CD4-positive, alpha-beta T cell treated with Interferon alpha-2 for 1 hour (primary cell): ENCODE results near the gene RAB11FIP5.

Source experiments
- DNase-seq, 2 donors: peaks; one replicate each; pipeline ENCODE4 v3.0.0-alpha.2; 2020 to 2022

Gene RAB11FIP5

DNA sequence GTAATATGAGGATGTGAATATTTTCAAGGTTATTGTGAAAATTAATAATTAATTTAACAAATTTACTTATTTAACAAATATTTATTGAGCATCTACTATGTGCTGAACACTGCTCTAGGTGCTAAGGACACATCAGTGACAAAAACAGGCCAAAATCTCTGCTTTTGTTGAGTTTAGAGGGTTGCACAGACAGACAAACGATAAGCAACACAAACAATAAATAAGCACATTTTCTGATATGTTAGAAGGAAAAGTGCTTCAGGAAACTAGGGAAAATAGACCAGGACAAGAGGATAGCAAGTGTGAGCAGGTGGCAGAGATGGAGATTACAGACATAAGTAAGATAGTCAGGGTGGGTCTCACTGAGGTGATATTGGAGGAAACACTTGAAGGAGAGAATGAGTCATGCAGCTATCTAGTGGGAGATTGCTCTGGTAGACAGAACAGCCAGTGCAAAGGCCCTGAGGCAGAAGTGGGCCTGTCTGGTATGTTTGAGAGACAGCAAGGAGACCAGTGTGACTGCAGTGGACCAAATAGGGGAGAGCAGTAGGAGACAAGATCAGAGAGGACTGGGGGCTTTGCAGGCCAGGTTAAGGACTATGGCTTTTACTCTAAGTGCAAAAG, 79.5 kb downstream of the RAB11FIP5 start:
- DNase-seq: no peak

DNA sequence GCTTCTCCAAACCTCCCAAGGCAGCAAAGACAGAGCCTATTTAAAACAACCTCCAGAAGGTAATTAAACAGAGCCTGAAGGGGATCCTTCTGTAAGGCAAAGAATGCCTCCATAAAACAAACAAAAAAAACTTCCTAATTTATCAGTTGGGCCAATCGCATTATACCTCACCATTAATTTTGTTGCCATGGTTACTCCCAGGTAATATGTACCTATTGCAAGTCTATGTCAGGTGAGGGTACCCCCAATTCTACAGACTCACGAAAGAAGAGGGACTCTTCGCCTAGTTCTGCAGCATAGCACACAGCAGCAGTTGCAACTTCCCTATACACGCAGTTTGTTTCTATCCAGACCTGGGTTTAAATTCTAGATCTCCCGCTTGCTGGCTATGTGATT, 80.0 kb downstream of the RAB11FIP5 start:
- DNase-seq: no peak

DNA sequence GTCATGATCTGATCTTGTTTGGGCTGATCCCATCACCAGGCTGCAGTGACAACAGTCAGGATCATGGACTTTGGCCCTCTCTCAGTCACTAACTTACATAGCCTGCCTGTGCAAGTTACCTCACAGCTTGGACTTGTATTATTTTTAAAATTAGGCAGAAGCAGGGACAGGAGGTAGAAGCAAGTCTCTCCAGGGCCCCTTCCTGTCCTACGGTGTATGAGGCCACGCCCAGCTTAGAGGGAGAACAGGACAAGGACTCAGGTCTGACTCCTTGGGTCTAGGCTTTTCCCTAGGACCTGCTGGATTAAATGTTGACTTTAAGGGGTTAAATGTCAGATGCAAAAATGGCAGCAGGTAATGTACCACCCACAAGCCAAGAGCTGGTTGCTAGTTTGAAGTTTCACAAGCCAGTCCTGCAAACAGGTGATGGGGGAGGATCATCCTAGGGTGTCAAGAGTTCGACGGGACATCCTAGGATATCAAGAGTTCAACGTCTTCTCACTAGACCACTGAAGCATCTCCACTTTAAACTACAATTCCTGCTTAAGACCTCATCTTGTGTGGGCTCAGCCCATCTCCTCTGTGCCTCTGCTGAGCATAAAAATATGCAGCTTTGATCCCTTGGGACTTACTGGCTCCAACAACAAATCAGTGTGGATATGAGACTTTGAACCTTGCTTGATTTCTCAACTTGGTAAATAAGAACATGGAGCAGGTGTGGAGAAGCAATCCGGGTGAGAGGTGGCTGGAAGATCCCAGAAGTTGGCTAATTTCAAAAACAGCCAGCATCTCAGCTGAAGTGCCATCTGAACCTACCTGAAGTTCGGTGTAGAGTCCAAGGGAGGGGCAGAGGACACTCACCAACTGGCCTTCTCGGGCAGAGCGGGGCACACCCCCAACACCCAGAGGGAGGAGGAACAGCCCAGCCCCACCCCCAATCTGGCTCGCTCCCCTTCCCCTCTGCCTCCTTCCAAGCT, 80.7 kb downstream of the RAB11FIP5 start:
- DNase-seq: no peak

DNA sequence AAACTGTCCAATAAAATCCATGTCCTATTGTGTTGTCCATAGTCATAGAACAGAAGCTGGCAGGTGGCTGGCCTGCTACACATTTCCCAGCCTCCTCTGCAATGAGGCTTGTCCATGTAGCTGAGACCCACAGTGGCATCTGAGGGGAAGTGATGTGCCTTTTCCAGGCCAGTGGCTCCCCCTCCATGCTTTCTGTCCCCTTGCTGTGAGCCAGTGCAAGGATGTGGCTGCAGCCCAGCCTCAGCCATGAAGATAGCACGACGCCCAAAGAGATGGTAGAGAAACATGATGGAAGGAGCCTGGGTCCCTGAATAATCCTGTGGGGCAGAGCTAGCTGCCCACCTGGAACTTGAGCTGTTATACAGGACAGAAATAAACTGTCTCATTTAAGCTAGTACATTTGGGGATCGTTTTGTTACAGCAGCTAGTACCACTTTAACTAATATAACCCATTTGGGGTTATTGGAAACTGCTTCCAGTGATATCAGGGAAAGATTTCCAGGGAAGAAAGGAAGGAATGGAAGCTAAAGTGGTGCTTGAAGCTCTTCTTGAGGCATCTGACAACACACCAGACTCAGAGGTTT, 81.6 kb downstream of the RAB11FIP5 start:
- DNase-seq: no peak

DNA sequence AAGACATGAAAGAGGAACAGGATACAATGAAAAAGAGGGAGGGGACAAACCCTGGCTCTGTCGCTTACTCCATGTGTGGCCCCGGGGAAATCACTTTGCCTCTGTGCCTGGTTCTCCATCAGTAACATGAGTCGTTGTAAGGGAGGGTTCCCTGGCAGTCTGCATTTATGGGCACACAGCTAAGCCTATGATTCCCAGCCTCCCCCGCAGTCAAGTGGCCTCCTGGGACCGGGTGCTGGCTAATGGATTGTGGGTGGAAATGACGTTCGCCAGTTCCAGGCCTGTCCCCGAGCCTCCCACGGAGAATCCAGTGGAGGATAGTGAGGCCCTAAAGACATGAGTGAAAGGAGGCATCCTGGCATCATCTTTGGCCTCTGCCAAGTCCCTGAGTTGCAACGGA, 83.9 kb downstream of the RAB11FIP5 start:
- no peak for DNase-seq

DNA sequence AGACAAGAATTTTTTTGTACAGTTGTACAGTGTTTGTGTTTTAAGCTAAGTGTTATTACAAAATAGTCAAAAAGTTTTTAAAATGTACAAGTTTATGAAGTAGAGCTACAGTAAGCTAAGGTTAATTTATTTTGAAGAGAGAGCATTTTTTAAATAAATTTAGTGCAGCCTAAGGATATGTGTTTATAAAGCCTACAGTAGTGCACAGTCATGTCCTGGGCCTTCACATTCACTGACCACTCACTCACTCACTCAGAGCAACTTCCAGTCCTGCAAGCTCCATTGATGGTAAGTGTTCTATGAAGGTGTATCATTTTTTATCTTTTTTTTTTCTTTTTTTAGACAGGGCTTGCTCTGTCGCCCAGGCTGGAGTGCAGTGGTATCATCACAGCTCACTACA, 85.4 kb downstream of the RAB11FIP5 start:
- DNase-seq: no peak

DNA sequence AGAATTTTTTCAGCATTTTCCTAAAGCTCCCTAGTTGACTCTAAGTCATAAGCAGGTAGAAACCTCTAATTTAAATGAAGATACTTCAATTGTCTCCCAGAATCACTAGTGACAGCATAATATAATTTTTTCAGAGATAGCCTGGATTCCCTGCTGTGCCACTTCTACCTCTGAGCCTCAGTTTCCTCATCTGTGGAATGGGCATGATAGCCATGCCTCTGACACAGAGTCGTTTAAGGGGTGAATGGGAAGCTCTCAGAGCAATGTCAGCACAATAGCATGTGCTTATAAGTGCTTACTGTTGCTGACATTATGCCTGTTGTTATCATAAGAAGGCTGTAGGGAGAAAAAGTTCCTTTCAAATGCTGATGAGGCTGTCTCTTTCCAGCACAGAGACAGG, 89.3 kb downstream of the RAB11FIP5 start:
- no peak for DNase-seq
